VCaP (cell line): ENCODE measurements around the gene MTFMT.
"Not testable (repeated sequence)": the region's sequence is repeated elsewhere in the genome, so short reads cannot be mapped to it uniquely, and the experiment has no call there.

Source experiments
- H3K27ac ChIP-seq: fragments of 450-650 bp; 2 replicates; pipeline ENCODE4 v1.5.1; 2017
- TF ChIP-seq, protein P1 (sequence below): fragments of 450-650 bp; conservative IDR thresholded peaks from 2 replicates; pipeline ENCODE4 v1.5.1; 2017; ENCODE audit warnings: mild to moderate bottlenecking, moderate library complexity

MTFMT gene

DNA sequence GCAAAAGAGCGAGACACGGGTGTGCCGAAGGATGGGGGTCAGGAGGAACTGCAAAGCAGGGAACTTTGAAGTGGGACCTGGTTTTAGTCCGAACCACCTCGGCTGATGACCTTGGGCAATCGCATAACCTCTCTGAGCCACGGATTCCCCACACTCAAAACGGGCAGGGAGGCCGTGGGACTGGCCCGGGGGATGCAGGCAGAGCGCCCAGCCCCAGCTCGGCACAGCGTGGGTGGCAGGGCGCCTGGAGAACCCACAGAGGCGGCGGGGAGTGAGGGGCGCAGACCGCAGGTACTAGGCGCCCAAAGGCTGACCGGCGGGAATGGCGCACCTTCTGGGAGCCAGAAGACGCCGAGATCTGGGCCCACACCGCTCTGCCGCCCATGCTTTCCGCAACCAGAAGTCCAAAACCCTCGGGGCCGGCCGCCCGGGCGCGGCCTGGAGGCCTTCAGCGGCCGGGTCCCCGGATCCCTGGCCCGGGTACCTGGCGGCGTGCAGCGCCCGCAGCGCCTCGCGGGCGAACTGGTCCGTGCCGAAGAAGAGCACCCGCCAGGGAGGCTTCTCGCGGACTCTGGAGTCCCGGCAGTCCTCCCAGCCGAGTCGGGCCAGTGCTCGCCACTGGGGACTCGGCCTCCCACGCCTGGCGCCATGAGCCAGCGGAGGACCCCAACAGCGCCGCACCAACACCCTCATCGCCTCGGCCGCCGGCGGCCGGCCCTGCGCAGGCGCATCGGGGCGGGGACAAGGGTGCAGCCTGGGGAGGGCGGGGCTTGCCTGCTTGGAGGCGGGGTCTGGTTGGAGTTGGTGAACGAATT lies at the start of gene MTFMT:
Gene MTFMT (minus strand): TSS at position 719 of the 815 bp plus-strand sequence. CDS start 26 bp downstream, at position 693.
- peak within 1 kb of the TSS; percentile 85 for H3K27ac ChIP-seq
- TF ChIP-seq, protein P1, sequence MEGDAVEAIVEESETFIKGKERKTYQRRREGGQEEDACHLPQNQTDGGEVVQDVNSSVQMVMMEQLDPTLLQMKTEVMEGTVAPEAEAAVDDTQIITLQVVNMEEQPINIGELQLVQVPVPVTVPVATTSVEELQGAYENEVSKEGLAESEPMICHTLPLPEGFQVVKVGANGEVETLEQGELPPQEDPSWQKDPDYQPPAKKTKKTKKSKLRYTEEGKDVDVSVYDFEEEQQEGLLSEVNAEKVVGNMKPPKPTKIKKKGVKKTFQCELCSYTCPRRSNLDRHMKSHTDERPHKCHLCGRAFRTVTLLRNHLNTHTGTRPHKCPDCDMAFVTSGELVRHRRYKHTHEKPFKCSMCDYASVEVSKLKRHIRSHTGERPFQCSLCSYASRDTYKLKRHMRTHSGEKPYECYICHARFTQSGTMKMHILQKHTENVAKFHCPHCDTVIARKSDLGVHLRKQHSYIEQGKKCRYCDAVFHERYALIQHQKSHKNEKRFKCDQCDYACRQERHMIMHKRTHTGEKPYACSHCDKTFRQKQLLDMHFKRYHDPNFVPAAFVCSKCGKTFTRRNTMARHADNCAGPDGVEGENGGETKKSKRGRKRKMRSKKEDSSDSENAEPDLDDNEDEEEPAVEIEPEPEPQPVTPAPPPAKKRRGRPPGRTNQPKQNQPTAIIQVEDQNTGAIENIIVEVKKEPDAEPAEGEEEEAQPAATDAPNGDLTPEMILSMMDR: peak; percentile 21

DNA sequence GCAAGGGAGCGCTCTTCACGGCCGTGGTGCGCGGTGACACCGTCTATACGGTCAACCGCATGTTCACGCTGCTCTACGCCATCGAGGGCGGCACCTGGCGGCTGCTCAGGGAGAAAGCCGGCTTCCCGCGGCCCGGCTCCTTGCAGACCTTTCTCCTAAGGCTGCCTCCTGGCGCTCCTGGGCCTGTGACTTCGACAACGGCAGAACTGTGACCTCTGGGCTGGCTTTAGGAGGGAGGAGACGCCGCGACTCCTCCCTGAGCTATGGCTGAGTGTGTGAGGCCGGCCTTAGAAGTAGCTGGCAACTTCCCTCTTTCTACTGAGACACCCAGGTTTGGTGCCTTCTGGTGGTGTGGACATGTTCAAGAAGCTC lies 48.5 kb upstream of the MTFMT start:
- TF ChIP-seq, protein P1: peak; percentile 78
- no peak overlapping the region for H3K27ac ChIP-seq

DNA sequence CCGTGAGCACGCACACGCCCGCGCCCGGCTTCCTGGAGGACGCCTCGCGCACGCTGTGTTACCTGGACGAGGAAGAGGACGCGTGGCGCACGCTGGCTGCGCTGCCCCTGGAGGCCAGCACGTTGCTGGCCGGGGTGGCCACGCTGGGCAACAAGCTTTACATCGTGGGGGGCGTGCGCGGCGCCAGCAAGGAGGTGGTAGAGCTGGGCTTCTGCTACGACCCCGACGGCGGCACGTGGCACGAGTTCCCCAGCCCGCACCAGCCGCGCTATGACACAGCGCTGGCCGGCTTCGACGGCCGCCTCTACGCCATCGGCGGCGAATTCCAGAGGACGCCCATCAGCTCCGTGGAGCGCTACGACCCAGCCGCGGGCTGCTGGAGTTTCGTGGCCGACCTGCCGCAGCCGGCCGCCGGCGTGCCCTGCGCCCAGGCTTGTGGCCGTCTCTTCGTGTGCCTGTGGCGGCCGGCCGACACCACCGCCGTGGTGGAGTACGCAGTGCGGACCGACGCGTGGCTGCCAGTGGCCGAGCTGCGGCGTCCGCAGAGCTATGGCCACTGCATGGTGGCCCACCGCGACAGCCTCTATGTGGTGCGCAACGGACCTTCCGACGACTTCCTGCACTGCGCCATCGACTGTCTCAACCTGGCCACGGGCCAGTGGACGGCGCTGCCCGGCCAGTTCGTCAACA lies 48.0 kb upstream of the MTFMT start:
- TF ChIP-seq, protein P1: no peak
- H3K27ac ChIP-seq: no peak overlapping the region

DNA sequence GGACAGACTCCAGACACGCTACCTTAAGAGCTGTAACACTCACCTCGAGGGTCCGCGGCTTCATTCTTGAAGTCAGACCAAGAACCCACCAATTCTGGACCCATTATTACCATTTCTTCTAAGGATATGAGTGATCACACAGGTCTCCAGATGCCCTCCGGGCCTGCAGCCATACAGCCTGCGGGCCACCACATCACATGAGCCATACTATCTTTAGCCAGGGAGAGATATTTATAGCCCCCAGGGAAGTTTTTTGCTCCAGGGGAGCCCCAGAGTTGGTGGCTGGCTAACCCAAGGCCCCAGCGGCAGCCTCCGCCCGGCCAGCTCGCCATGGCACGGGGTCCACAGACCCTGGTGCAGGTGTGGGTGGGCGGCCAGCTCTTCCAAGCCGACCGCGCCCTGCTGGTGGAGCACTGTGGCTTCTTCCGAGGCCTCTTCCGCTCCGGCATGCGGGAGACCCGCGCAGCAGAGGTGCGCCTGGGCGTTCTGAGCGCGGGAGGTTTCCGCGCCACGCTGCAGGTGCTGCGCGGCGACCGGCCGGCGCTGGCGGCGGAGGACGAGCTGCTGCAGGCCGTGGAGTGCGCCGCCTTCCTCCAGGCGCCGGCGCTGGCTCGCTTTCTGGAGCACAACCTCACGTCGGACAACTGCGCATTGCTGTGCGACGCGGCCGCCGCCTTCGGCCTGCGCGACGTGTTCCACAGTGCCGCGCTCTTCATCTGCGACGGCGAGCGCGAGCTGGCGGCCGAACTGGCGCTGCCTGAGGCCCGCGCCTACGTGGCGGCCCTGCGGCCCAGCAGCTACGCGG lies 47.2 kb upstream of the MTFMT start, which contains the start of gene KBTBD13:
Gene KBTBD13 (plus strand): TSS at position 261 of the 805 bp plus-strand sequence. CDS start 70 bp downstream, at position 331.
- TF ChIP-seq, protein P1: no peak
- H3K27ac ChIP-seq: no peak within 1 kb of the TSS

DNA sequence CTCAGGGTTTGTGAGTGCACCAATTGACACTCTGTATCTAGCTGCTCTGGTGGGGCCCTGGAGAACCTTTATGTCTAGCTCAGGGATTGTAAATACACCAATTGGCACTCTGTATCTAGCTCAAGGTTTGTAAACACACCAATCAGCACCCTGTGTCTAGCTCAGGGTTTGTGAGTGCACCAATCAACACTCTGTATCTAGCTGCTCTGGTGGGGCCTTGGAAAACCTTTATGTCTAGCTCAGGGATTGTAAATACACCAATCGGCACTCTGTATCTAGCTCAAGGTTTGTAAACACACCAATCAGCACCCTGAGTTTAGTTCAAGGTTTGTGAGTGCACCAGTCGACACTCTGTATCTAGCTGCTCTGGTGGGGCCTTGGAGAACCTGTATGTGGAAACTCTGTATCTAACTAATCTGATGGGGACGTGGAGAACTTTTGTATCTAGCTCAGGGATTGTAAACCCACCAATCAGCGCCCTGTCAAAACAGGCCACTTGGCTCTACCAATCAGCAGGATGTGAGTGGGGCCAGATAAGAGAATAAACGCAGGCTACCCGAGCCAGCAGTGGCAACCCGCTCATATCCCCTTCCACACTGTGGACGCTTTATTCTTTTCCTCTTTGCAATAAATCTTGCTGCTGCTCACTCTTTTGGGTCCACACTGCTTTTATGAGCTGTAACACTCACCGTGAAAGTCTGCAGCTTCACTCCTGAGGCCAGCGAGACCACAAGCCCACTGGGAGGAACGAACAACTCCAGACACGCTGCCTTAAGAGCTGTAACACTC lies 46.4 kb upstream of the MTFMT start:
- H3K27ac ChIP-seq: not testable (repeated sequence)

DNA sequence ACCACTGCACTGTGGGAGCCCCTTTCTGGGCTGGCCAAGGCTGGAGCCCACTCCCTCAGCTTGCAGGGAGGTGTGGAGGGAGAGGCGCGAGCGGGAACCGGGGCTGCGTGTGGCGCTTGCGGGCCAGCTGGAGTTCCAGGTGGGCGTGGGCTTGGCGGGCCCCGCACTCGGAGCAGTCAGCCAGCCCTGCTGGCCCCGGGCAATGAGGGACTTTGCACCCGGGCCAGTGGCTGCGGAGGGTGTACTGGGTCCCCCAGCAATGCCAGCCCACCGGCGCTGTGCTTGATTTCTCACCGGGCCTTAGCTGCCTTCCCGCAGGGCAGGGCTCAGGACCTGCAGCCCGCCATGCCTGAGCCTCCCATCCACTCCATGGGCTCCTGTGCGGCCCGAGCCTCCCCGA lies 45.5 kb upstream of the MTFMT start:
- H3K27ac ChIP-seq: not testable (repeated sequence)

GRCh38 chr15:65072617-65073016 lies 43.2 kb upstream of the MTFMT start:
- TF ChIP-seq, protein P1: no peak
- no peak overlapping the region for H3K27ac ChIP-seq
